PC-9 (cell line): ENCODE measurements around the gene UNC50. TPM values are rescaled to one million over a fixed set of nuclear protein-coding genes. Genes with fewer than 3 reads are reported as not detected.

Source experiments
- BruUV-seq: library from RNA; stranded (reverse); fragments of 400-500 nt; replicated peaks from 2 replicates; lab custom pipeline; 2021; lab: Mats Ljungman, UMichigan
- CTCF ChIA-PET: fragments of 300-600 bp; sonication (Branson Sonifier 250); formaldehyde crosslinking; loops from one replicate; lab custom pipeline; 2022; ENCODE audit warnings: antibody characterized with exemption; lab: Charles Lee
- POLR2A ChIA-PET: fragments of 300-600 bp; sonication (Branson Sonifier 250); formaldehyde crosslinking; loops from one replicate; lab custom pipeline; 2022; ENCODE audit warnings: antibody characterized with exemption; ENCODE audit not compliant: unreplicated experiment; lab: Charles Lee
- DNase-seq, 2 experiments: peaks; one replicate each; pipeline versions ENCODE4 v3.0.0 to v3.0.0-alpha.2; 2015 to 2022; ENCODE audit warnings: mixed read lengths in 1 of 2
- H2AFZ ChIP-seq: fragments of 200-600 bp; sonication (generic); 2 replicates; pipeline ENCODE4 v1.8.1; 2017; ENCODE audit warnings: antibody characterized with exemption
- H3F3A ChIP-seq: fragments of 200-600 bp; sonication (generic); 2 replicates; pipeline ENCODE4 v1.8.1; 2017; ENCODE audit warnings: antibody characterized with exemption, mild to moderate bottlenecking, low read depth; ENCODE audit not compliant: insufficient read depth
- H3K27ac ChIP-seq: fragments of 200-600 bp; sonication (generic); 2 replicates; pipeline ENCODE4 v1.6.1; 2016; ENCODE audit warnings: mixed run types
- H3K27me3 ChIP-seq: fragments of 200-600 bp; sonication (generic); 2 replicates; pipeline ENCODE4 v1.6.1; 2016; ENCODE audit warnings: low read depth, mixed run types; ENCODE audit not compliant: insufficient read depth
- H3K36me3 ChIP-seq: fragments of 200-600 bp; sonication (generic); 2 replicates; pipeline ENCODE4 v1.6.1; 2016; ENCODE audit warnings: low read depth, mixed run types
- H3K4me1 ChIP-seq: fragments of 200-600 bp; sonication (generic); replicated peaks from 2 replicates; pipeline ENCODE4 v1.6.1; 2016; ENCODE audit warnings: mixed run types; ENCODE audit not compliant: insufficient read depth
- H3K4me2 ChIP-seq: fragments of 200-600 bp; sonication (generic); 2 replicates; pipeline ENCODE4 v1.6.1; 2017; ENCODE audit warnings: mixed run types
- H3K4me3 ChIP-seq: fragments of 200-600 bp; sonication (generic); 2 replicates; pipeline ENCODE4 v1.6.1; 2016; ENCODE audit warnings: mixed run types
- H3K79me2 ChIP-seq: fragments of 200-600 bp; sonication (generic); 2 replicates; pipeline ENCODE4 v1.6.1; 2017; ENCODE audit warnings: low read depth, mixed run types
- H3K9me2 ChIP-seq: fragments of 200-600 bp; sonication (generic); 2 replicates; pipeline ENCODE4 v1.8.1; 2017; ENCODE audit warnings: mild to moderate bottlenecking; ENCODE audit not compliant: insufficient read depth
- H3K9me3 ChIP-seq: fragments of 200-600 bp; sonication (generic); 2 replicates; pipeline ENCODE4 v1.8.1; 2016; ENCODE audit warnings: low read depth; ENCODE audit not compliant: insufficient read depth
- H4K20me1 ChIP-seq: fragments of 200-600 bp; sonication (generic); 2 replicates; pipeline ENCODE4 v1.8.1; 2017; ENCODE audit not compliant: insufficient read depth
- CTCF ChIP-seq: fragments of 200-600 bp; sonication (generic); conservative IDR thresholded peaks from 2 replicates; pipeline ENCODE4 v1.6.1; 2017; ENCODE audit warnings: mixed run types, antibody characterized with exemption, mild to moderate bottlenecking, moderate library complexity
- EZH2 ChIP-seq: fragments of 200-600 bp; sonication (generic); IDR thresholded peaks from 2 replicates; pipeline ENCODE4 v1.8.0; 2017; ENCODE audit warnings: antibody characterized with exemption, low read depth
- intact Hi-C: fragments of 100-400 bp; cut with micrococcal nuclease; formaldehyde crosslinking; loops from one replicate; pipeline ENCODE4 v1.10.0; 2022; ENCODE audit not compliant: unreplicated experiment
- total RNA-seq: library from RNA; stranded (reverse); gene quantifications from 2 replicates; pipeline ENCODE4 v1.2.3, GENCODE V29; 2021

UNC50 gene
- total RNA-seq, 1 experiment from 2014 or later = 46.0 TPM

DNA sequence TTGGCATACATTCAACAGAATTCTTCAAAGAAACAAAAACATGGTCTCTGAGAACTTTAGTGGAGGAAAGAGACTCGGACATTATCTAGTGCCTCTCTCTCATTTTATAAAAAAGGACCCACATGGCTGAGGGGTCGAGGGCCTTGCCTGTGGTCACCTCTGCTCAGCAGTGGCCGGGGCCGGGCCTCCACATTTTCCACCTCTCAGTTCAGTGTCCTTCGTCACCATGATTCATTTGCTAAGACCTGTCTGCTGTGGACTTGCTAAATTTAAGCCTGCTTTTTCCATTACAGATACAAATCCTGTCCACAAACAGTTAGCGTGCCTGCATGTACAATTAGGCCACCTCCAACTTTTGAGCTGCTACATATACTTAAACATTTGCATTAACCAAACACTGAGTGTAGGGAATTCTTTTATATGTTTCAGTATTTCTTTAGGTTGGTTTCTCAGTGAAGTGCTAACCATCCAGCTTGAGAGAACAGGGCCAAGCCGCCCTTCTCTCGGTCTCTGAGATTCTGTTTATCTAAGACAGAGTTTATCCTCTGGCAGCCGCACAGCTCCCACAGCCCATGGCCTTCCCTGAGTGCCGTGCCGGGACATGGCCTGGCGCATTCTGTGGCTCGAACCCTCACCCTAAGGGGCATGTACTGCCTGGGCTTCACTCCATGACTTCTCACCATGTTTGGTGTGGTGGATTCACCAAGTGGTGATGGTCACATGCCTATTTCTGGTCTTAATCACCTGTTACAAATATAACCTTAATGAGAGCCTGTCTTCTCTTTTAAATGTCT is 46.3 kb upstream of the UNC50 start:
- H3K4me3 ChIP-seq = no peak overlapping the region
- BruUV-seq = no TSS peak
- no peaks in the 10 kb centered on the region for H3K9me3 ChIP-seq
- H3K27ac ChIP-seq = no peak overlapping the region
- H3K79me2 ChIP-seq = no peaks in the 10 kb centered on the region
- no peak overlapping the region for H3K4me2 ChIP-seq
- H3K27me3 ChIP-seq = no peaks in the 10 kb centered on the region
- H3K9me2 ChIP-seq = no peaks in the 10 kb centered on the region
- H4K20me1 ChIP-seq = no peaks in the 10 kb centered on the region
- no peak for DNase-seq
- no peak overlapping the region for H2AFZ ChIP-seq
- TF ChIP-seq EZH2 (no peak), CTCF (no peak)
- POLR2A ChIA-PET = interaction anchor here (0.7 kb wide), 1 partner anchor 1778 kb away, joined by 7 read pairs; no protein-coding TSS in a partner anchor
- CTCF ChIA-PET = no interaction called here
- no peaks in the 10 kb centered on the region for H3K4me1 ChIP-seq
- no peaks in the 10 kb centered on the region for H3F3A ChIP-seq
- intact Hi-C loops = loop anchor here (2.0 to 10.0 kb wide), 3 partner anchors 80 to 149 kb away; partner anchors contain the start of gene INPP4A
- no peaks in the 10 kb centered on the region for H3K36me3 ChIP-seq

DNA sequence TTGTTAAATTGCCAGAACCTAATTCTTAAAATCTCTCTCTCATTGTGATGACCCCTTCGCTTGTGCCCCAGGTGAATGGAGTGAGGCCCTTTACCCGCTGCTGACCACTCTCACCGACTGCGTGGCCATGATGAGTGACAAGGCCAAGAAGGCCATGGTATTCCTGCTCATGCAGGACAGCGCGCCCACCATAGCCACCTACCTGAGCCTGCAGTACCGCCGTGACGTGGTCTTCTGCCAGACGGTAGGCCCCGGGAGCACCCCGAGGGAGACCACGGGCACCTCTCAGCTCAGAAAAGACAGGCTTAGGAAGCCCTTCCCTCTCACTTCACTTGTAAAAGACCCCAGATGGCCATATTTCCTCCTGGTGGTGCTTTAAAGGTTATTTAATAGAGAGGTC is 45.0 kb upstream of the UNC50 start:
- Histone ChIP-seq H3K4me3 (no peak overlapping the region), H3K9me3 (no peaks in the 10 kb centered on the region), H4K20me1 (no peaks in the 10 kb centered on the region), H2AFZ (no peak overlapping the region), H3K36me3 (no peaks in the 10 kb centered on the region), H3K27ac (no peak overlapping the region), H3K79me2 (no peaks in the 10 kb centered on the region), H3K4me2 (no peak overlapping the region), H3K27me3 (no peaks in the 10 kb centered on the region), H3K9me2 (no peaks in the 10 kb centered on the region), H3K4me1 (no peaks in the 10 kb centered on the region), H3F3A (no peaks in the 10 kb centered on the region)
- DNase-seq = no peak
- BruUV-seq = no TSS peak
- POLR2A ChIA-PET = no interaction called here
- TF ChIP-seq EZH2 = no peak
- no peak for TF ChIP-seq CTCF
- intact Hi-C loops = loop anchor here (5.0 to 10.0 kb wide), 2 partner anchors 81 to 119 kb away; partner anchors contain the start of gene INPP4A
- CTCF ChIA-PET = no interaction called here

- Histone ChIP-seq H3K27ac (no peak overlapping the region), H3K36me3 (no peaks in the 10 kb centered on the region), H3K9me2 (no peaks in the 10 kb centered on the region), H3F3A (no peaks in the 10 kb centered on the region), H3K9me3 (no peaks in the 10 kb centered on the region), H3K4me3 (no peak overlapping the region), H3K4me1 (no peaks in the 10 kb centered on the region), H3K79me2 (no peaks in the 10 kb centered on the region), H3K27me3 (no peaks in the 10 kb centered on the region), H4K20me1 (no peaks in the 10 kb centered on the region), H3K4me2 (no peak overlapping the region), H2AFZ (no peak overlapping the region)
- no peak for DNase-seq
- TF ChIP-seq CTCF (no peak), EZH2 (no peak)
- CTCF ChIA-PET = no interaction called here
- intact Hi-C loops = loop anchor here (5.0 to 10.0 kb wide), 2 partner anchors 82 to 120 kb away; partner anchors contain the start of gene INPP4A
- POLR2A ChIA-PET = interaction anchor here (0.7 kb wide), 1 partner anchor 22 kb away, joined by 7 read pairs; no protein-coding TSS in a partner anchor
- BruUV-seq = no TSS peak
Observed at GRCh38 chr2:98564541-98565132, 43.8 kb upstream of the UNC50 start.
